WTC11 (cell line): Measurements from ENCODE around the gene RBSN. TPM values are rescaled to one million over a fixed set of nuclear protein-coding genes. Genes with fewer than 3 reads are reported as not detected.

Source experiments
- ATAC-seq: fragments of 200-7000 bp; cut with Tn5 transposase; 2 replicates; pipeline ENCODE4 v1.10.0; 2021; ENCODE audit warnings: mild to moderate bottlenecking, moderate library complexity
- CTCF ChIA-PET: fragments of 300-600 bp; sonication (Branson Sonifier 250); formaldehyde crosslinking; loops from one replicate; lab custom pipeline; 2021; ENCODE audit warnings: antibody characterized with exemption; lab: Charles Lee
- POLR2A ChIA-PET: fragments of 350-600 bp; sonication (Branson Sonifier 250); formaldehyde crosslinking; loops from one replicate; lab custom pipeline; 2021; ENCODE audit warnings: antibody characterized with exemption; lab: Charles Lee
- DNase-seq: peaks from one replicate; pipeline ENCODE4 v3.0.0; 2021; ENCODE audit warnings: low spot score
- H3K27ac Mint-ChIP-seq: 2 replicates; pipeline ENCODE4 v1.8.0; 2021; ENCODE audit warnings: mixed read lengths
- H3K27me3 Mint-ChIP-seq: 2 replicates; pipeline ENCODE4 v1.8.0; 2021; ENCODE audit warnings: low read depth, mild to moderate bottlenecking, moderate library complexity, mixed read lengths
- H3K36me3 Mint-ChIP-seq: 2 replicates; pipeline ENCODE4 v1.8.0; 2021; ENCODE audit warnings: mixed read lengths
- H3K4me1 Mint-ChIP-seq: 2 replicates; pipeline ENCODE4 v1.8.0; 2022; ENCODE audit warnings: mixed read lengths
- H3K4me3 Mint-ChIP-seq: 2 replicates; pipeline ENCODE4 v1.8.0; 2021; ENCODE audit warnings: mild to moderate bottlenecking, moderate library complexity, mixed read lengths
- H3K9me3 Mint-ChIP-seq: 2 replicates; pipeline ENCODE4 v1.8.0; 2021; ENCODE audit warnings: mixed read lengths
- ATF2 ChIP-seq: sonication (generic); formaldehyde crosslinking; IDR thresholded peaks from 2 replicates; pipeline ENCODE4 v1.8.1; 2022; ENCODE audit warnings: low read depth, missing genetic modification reagents, borderline replicate concordance
- ATF3 ChIP-seq: sonication (generic); formaldehyde crosslinking; conservative IDR thresholded peaks from 2 replicates; pipeline ENCODE4 v1.8.1; 2022; ENCODE audit warnings: mild to moderate bottlenecking, missing genetic modification reagents
- ATF6 ChIP-seq: sonication (generic); formaldehyde crosslinking; IDR thresholded peaks from 2 replicates; pipeline ENCODE4 v1.8.1; 2023; ENCODE audit warnings: mild to moderate bottlenecking, missing genetic modification reagents
- CTCF ChIP-seq: fragments of 200-600 bp; IDR thresholded peaks from 2 replicates; pipeline ENCODE4 v1.8.0; 2022; ENCODE audit warnings: antibody characterized with exemption
- E2F4 ChIP-seq: sonication (generic); formaldehyde crosslinking; IDR thresholded peaks from 2 replicates; pipeline ENCODE4 v1.8.1; 2022; ENCODE audit warnings: low read depth, mild to moderate bottlenecking, moderate library complexity, missing genetic modification reagents, borderline replicate concordance
- FOXK1 ChIP-seq: sonication (generic); formaldehyde crosslinking; IDR thresholded peaks from 2 replicates; pipeline ENCODE4 v1.8.0; 2022; ENCODE audit warnings: mild to moderate bottlenecking, moderate library complexity, missing genetic modification reagents
- GABPB1 ChIP-seq: sonication (generic); formaldehyde crosslinking; IDR thresholded peaks from 2 replicates; pipeline ENCODE4 v1.8.1; 2023; ENCODE audit warnings: mild to moderate bottlenecking, missing genetic modification reagents
- HMGXB4 ChIP-seq: sonication (generic); formaldehyde crosslinking; IDR thresholded peaks from 2 replicates; pipeline ENCODE4 v1.8.1; 2023; ENCODE audit warnings: mild to moderate bottlenecking, moderate library complexity, missing genetic modification reagents
- JUN ChIP-seq: sonication (generic); formaldehyde crosslinking; IDR thresholded peaks from 2 replicates; pipeline ENCODE4 v1.8.0; 2023; ENCODE audit warnings: mild to moderate bottlenecking, missing genetic modification reagents
- NFE2L1 ChIP-seq: sonication (generic); formaldehyde crosslinking; IDR thresholded peaks from 2 replicates; pipeline ENCODE4 v1.8.1; 2023; ENCODE audit warnings: missing genetic modification reagents
- NFYB ChIP-seq: sonication (generic); formaldehyde crosslinking; conservative IDR thresholded peaks from 2 replicates; pipeline ENCODE4 v1.8.0; 2022; ENCODE audit warnings: low read depth, missing genetic modification reagents
- NR2C2 ChIP-seq: sonication (generic); formaldehyde crosslinking; IDR thresholded peaks from 2 replicates; pipeline ENCODE4 v1.8.0; 2022; ENCODE audit warnings: mild to moderate bottlenecking, missing genetic modification reagents
- OVOL2 ChIP-seq: fragments of 250-450 bp; sonication (Bioruptor Pico); IDR thresholded peaks from 2 replicates; pipeline ENCODE4 v1.9.0; 2021; ENCODE audit warnings: mild to moderate bottlenecking, borderline replicate concordance
- PREB ChIP-seq: sonication (generic); formaldehyde crosslinking; IDR thresholded peaks from 2 replicates; pipeline ENCODE4 v1.8.1; 2022; ENCODE audit warnings: mild to moderate bottlenecking, missing genetic modification reagents, moderate library complexity, borderline replicate concordance
- PRRX2 ChIP-seq: fragments of 250-450 bp; sonication (Bioruptor Pico); IDR thresholded peaks from 2 replicates; pipeline ENCODE4 v1.8.0; 2021; ENCODE audit warnings: mild to moderate bottlenecking
- SOX15 ChIP-seq: fragments of 250-450 bp; sonication (Bioruptor Pico); IDR thresholded peaks from 2 replicates; pipeline ENCODE4 v1.9.0; 2021; ENCODE audit warnings: mild to moderate bottlenecking
- TEAD4 ChIP-seq: sonication (generic); formaldehyde crosslinking; IDR thresholded peaks from 2 replicates; pipeline ENCODE4 v1.8.0; 2022; ENCODE audit warnings: mild to moderate bottlenecking, missing genetic modification reagents
- ZBTB43 ChIP-seq: sonication (generic); formaldehyde crosslinking; IDR thresholded peaks from 2 replicates; pipeline ENCODE4 v1.8.1; 2023; ENCODE audit warnings: mild to moderate bottlenecking, missing genetic modification reagents
- ZNF121 ChIP-seq: sonication (generic); formaldehyde crosslinking; IDR thresholded peaks from 2 replicates; pipeline ENCODE4 v1.8.0; 2023; ENCODE audit warnings: missing genetic modification reagents
- ZNF138 ChIP-seq: sonication (generic); formaldehyde crosslinking; conservative IDR thresholded peaks from 2 replicates; pipeline ENCODE4 v1.8.1; 2022; ENCODE audit warnings: mild to moderate bottlenecking, moderate library complexity, missing genetic modification reagents
- ZNF232 ChIP-seq: sonication (generic); formaldehyde crosslinking; IDR thresholded peaks from 2 replicates; pipeline ENCODE4 v1.8.0; 2022; ENCODE audit warnings: mild to moderate bottlenecking, missing genetic modification reagents
- ZNF263 ChIP-seq: sonication (generic); formaldehyde crosslinking; IDR thresholded peaks from 2 replicates; pipeline ENCODE4 v1.8.1; 2022; ENCODE audit warnings: low read depth, mild to moderate bottlenecking, moderate library complexity, missing genetic modification reagents
- ZNF671 ChIP-seq: fragments of 250-450 bp; sonication (Bioruptor Pico); IDR thresholded peaks from 2 replicates; pipeline ENCODE4 v1.8.0; 2021; ENCODE audit warnings: mild to moderate bottlenecking
- total RNA-seq: library from RNA; stranded (reverse); gene quantifications from 3 replicates; pipeline ENCODE4 v1.2.3, GENCODE V29; 2021

Gene RBSN
- total RNA-seq, 1 experiment from 2014 or later: 24.2 TPM

- no peak for TF ChIP-seq ATF2 (CRISPR knock-in tag)
- no peak for TF ChIP-seq E2F4 (CRISPR knock-in tag)
- TF ChIP-seq ZNF121 (CRISPR knock-in tag): no peak
- TF ChIP-seq TEAD4 (CRISPR knock-in tag): no peak
- TF ChIP-seq ZNF232 (CRISPR knock-in tag): no peak
- TF ChIP-seq SOX15 (CRISPR knock-in tag): no peak
- no peak for TF ChIP-seq HMGXB4 (CRISPR knock-in tag)
- TF ChIP-seq ZNF671 (CRISPR knock-in tag): no peak
- TF ChIP-seq ATF3: no peak
Measured at GRCh38 chr3:15081960-15082664, 16.8 kb downstream of the RBSN start (continued).

- H3K27ac Mint-ChIP-seq: no peak overlapping the region
- H3K27me3 Mint-ChIP-seq: no peaks in the 10 kb centered on the region
- TF ChIP-seq ZNF138 (CRISPR knock-in tag) (no peak), NFYB (no peak), NFE2L1 (CRISPR knock-in tag) (no peak), OVOL2 (CRISPR knock-in tag) (no peak)
- ChIA-PET POLR2A (no interaction called here), CTCF (no interaction called here)
- peaks cover 61% of the 10 kb centered on the region for H3K36me3 Mint-ChIP-seq
- no peak for ATAC-seq
- no peak for DNase-seq
- no peaks in the 10 kb centered on the region for H3K9me3 Mint-ChIP-seq
- H3K4me1 Mint-ChIP-seq: no peaks in the 10 kb centered on the region
- no peak overlapping the region for H3K4me3 Mint-ChIP-seq
Measured at GRCh38 chr3:15079091-15079490, 19.9 kb downstream of the RBSN start.

GRCh38 chr3:15074500-15074899, 24.4 kb downstream of the RBSN start:
- H3K36me3 Mint-ChIP-seq: peaks cover 47% of the 10 kb centered on the region
- no peaks in the 10 kb centered on the region for H3K9me3 Mint-ChIP-seq
- no peak overlapping the region for H3K4me3 Mint-ChIP-seq
- DNase-seq: no peak
- no peak overlapping the region for H3K27ac Mint-ChIP-seq
- ATAC-seq: no peak
- POLR2A ChIA-PET: no interaction called here
- no peaks in the 10 kb centered on the region for H3K27me3 Mint-ChIP-seq
- CTCF ChIA-PET: no interaction called here
- H3K4me1 Mint-ChIP-seq: no peaks in the 10 kb centered on the region
- TF ChIP-seq ATF3 (no peak), CTCF (no peak), FOXK1 (CRISPR knock-in tag) (no peak), ZNF138 (CRISPR knock-in tag) (no peak), PRRX2 (CRISPR knock-in tag) (no peak), ZNF263 (no peak), ZBTB43 (no peak), JUN (no peak), ATF6 (CRISPR knock-in tag) (no peak), NR2C2 (CRISPR knock-in tag) (no peak), GABPB1 (no peak), NFE2L1 (CRISPR knock-in tag) (no peak), PREB (CRISPR knock-in tag) (no peak)
